ENCODE data around the gene TRAPPC4. TPM values are rescaled to one million over a fixed set of nuclear protein-coding genes. Genes with fewer than 3 reads are reported as not detected.

The TRAPPC4 gene
- total RNA-seq, 1 experiment from 2014 or later, result 78.9 TPM

DNA sequence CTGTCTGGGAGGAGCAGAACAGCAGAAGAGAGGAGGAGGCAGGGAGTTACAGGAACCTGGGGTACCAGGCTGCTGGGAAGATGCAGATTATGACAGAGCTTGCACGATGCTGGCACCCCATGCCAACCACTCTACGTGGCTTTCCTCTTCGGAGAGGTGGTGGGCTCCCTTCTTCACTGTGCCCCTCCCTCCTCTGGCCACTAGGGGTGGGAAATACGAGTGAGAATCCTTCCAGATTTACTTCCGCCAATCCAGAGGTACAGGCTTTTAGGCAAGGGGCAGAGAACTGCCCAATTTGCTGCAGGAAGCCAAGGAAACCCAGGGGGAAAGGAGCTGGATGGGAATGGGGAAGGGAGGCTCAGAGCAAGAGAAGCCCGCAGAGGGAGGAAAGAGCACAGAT is 26.1 kb downstream of the TRAPPC4 start:
- H3K36me3 ChIP-seq (ENCODE audit: control insufficient read depth, insufficient read depth, low read length), result peaks cover 3% of the 10 kb centered on the region; the same call in 1 of the 2 replicates
- TF ChIP-seq SIN3A (IDR thresholded peaks at IDR 0.05; ENCODE audit: borderline replicate concordance, insufficient read depth, low read depth, low read length), result no peak
- no peak for TF ChIP-seq TCF7L2 (IDR thresholded peaks at IDR 0.05; ENCODE audit: low read depth, low read length)
- no peak for TF ChIP-seq CTCF (IDR thresholded peaks at IDR 0.05)
- no peak; the same call in 1 of the 2 replicates for TF ChIP-seq POLR2AphosphoS5 (IDR thresholded peaks at IDR 0.05; ENCODE audit: low read depth, low read length)
- TF ChIP-seq REST (IDR thresholded peaks at IDR 0.05; ENCODE audit: insufficient read depth in 1 of 2, low read depth in 2 of 2, low read length in 1 of 2), result no peak
- POLR2A ChIA-PET, result interaction anchor here (0.5 kb wide), 1 partner anchor 11 kb away, joined by 8 read pairs; no protein-coding TSS in a partner anchor

DNA sequence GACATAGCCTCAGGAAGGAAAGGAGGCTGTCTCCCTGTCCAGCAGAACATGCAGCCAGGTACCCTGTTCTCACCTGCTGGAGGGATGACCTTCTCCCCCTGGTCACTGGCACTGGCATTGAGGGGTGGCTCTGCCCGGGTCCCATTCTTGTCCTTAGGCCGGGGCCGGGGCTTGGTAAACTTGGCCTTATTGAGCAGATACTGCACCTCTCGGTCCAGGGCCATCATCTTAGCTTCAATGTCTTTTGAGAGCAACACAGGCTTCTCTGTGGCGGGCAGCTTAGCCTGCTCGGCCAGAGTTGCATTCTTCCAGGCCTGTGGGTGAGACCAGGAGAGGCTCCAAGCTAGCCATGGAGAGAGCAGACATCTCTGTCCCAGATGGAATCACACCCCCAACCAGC is 27.9 kb downstream of the TRAPPC4 start:
- Histone ChIP-seq H3K27ac (ENCODE audit: low read length) (no peak overlapping the region), H3K36me3 (ENCODE audit: control insufficient read depth, insufficient read depth, low read length) (peaks cover 3% of the 10 kb centered on the region; the same call in 1 of the 2 replicates), H3K4me3 (ENCODE audit: low read depth in 2 of 2, low read length in 2 of 2) (no peak overlapping the region), H3K9me3 (ENCODE audit: control insufficient read depth, insufficient read depth, low read depth, low read length) (no peaks in the 10 kb centered on the region), H3K27me3 (ENCODE audit: control insufficient read depth, insufficient read depth, low read length) (no peaks in the 10 kb centered on the region), H3K4me1 (ENCODE audit: control insufficient read depth, insufficient read depth, low read length) (no peaks in the 10 kb centered on the region)
- intact Hi-C loops (cut with micrococcal nuclease; ENCODE audit: unreplicated experiment) (no loop called here), in situ Hi-C loops (cut with HindIII; ENCODE audit: low pct_unique_long_range_greater_than_20kb, low sequenced_read_pairs) (no loop called here)
- TF ChIP-seq TCF7L2 (IDR thresholded peaks at IDR 0.05; ENCODE audit: low read depth, low read length) (no peak), POLR2AphosphoS5 (IDR thresholded peaks at IDR 0.05; ENCODE audit: low read depth, low read length) (no peak), CTCF (IDR thresholded peaks at IDR 0.05) (no peak), SIN3A (IDR thresholded peaks at IDR 0.05; ENCODE audit: borderline replicate concordance, insufficient read depth, low read depth, low read length) (no peak), REST (IDR thresholded peaks at IDR 0.05; ENCODE audit: insufficient read depth in 1 of 2, low read depth in 2 of 2, low read length in 1 of 2) (no peak)
- DNase-seq (ENCODE audit: low read depth, low spot score), result no peak
- POLR2A ChIA-PET, result no interaction called here
- no TSS peak for BruUV-seq (replicated peaks)
- CTCF ChIA-PET, result interaction anchor here (0.7 kb wide), 1 partner anchor 75 kb away, joined by 4 read pairs; the partner anchor contains the start of gene HINFP
- ATAC-seq, result no peak

More for the DNA sequence above, 26.1 kb downstream of the TRAPPC4 start:
- no peaks in the 10 kb centered on the region for H3K4me1 ChIP-seq (ENCODE audit: control insufficient read depth, insufficient read depth, low read length)
- no peaks in the 10 kb centered on the region for H3K27me3 ChIP-seq (ENCODE audit: control insufficient read depth, insufficient read depth, low read length)
- no peak overlapping the region for H3K4me3 ChIP-seq (ENCODE audit: low read depth in 2 of 2, low read length in 2 of 2)
- DNase-seq (ENCODE audit: low read depth, low spot score) (no peak), ATAC-seq (no peak)
- no peak overlapping the region for H3K27ac ChIP-seq (ENCODE audit: low read length)
- no peaks in the 10 kb centered on the region for H3K9me3 ChIP-seq (ENCODE audit: control insufficient read depth, insufficient read depth, low read depth, low read length)
- CTCF ChIA-PET, result interaction anchor here (0.6 kb wide), 1 partner anchor 11 kb away, joined by 5 read pairs; no protein-coding TSS in a partner anchor
- in situ Hi-C loops (cut with HindIII; ENCODE audit: low pct_unique_long_range_greater_than_20kb, low sequenced_read_pairs) (no loop called here), intact Hi-C loops (cut with micrococcal nuclease; ENCODE audit: unreplicated experiment) (no loop called here)
- no TSS peak for BruUV-seq (replicated peaks)

All from Panc1 (cell line).